Measurements from ENCODE around the gene VAMP2. TPM values are rescaled to one million over a fixed set of nuclear protein-coding genes. Genes with fewer than 3 reads are reported as not detected.

The VAMP2 gene
- total and polyA plus RNA-seq, 2 of the 4 experiments (the other 2 are of a cell fraction), result 2.3 to 33.3 TPM

DNA sequence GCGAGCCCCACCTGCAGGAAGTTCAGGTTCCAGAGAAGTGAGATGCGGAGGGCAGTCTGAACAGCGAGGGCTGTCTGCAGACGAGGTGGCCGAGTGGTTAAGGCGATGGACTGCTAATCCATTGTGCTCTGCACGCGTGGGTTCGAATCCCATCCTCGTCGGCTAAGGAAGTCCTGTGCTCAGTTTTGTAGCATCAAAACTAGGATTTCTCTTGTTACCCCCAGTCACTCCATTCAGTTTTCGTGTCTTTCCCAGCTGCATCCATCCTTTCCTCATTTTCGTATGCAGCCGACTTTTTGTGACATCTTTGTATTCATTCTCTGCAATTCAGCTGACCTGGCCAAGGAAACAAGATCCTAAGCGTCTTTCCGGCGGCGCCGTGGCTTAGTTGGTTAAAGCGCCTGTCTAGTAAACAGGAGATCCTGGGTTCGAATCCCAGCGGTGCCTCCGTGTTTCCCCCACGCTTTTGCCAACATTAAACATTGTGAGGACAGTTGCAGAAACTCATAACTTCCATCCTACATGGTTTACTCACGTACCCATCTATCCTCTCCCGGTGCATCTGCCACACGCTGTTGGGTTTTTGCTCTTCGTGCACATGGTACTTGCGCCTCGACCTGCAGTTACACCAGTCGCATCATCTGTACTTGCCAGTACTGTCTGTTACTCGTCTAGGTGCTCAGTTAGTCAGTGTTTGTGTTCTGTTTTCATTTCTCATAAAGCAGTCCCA, 24.2 kb upstream of the VAMP2 start (continued):
- TF ChIP-seq, protein P1, sequence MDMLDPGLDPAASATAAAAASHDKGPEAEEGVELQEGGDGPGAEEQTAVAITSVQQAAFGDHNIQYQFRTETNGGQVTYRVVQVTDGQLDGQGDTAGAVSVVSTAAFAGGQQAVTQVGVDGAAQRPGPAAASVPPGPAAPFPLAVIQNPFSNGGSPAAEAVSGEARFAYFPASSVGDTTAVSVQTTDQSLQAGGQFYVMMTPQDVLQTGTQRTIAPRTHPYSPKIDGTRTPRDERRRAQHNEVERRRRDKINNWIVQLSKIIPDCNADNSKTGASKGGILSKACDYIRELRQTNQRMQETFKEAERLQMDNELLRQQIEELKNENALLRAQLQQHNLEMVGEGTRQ (IDR thresholded peaks at IDR 0.05; ENCODE audit: low read depth, low read length), result 0 out of 2 replicates have a peak, but pooled peaks have one; percentile 13

DNA sequence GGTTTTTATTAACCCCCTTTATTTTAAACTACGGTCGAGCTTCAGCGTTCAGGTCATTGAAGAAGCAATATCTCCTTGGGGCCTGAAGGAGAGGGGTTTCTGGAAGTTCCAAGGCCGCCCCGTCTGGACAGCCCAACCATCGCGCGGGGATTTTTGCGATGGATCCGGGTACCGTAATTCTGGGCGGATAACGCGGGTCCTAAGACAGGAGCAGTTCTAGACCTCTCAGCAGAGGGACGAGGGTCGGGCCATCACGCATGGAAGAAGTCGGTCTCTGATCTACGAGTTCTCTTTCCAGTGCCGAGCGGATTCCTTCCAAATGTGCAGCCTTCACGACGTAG, 23.7 kb upstream of the VAMP2 start:
- Histone ChIP-seq H3K36me3 (ENCODE audit: control insufficient read depth, insufficient read depth, low read length) (no peaks in the 10 kb centered on the region), H2AFZ (replicated peaks; ENCODE audit: low read length, poor library complexity) (peak overlapping the region; percentile 92), H2AK9ac (replicated peaks; ENCODE audit: low read depth, low read length, poor library complexity) (peak overlapping the region; percentile 13), H2AK5ac (ENCODE audit: low read depth, low read length) (no peak overlapping the region), H3K14ac (replicated peaks; ENCODE audit: low read depth, low read length) (peak overlapping the region; percentile 58), H2BK20ac (ENCODE audit: low read depth, low read length) (no peak overlapping the region), H3K79me1 (ENCODE audit: low read depth in 1 of 2, low read length in 2 of 2) (peaks cover 0 to 16% of the 10 kb centered on the region in 2 experiments; a peak in 2 of 4 replicates), H3K23ac (ENCODE audit: low read depth, low read length) (peak overlapping the region; percentile 25; the same call in 1 of the 2 replicates), H3K27ac (ENCODE audit: insufficient read depth, low read length) (peak overlapping the region; percentile 22), H2BK15ac (ENCODE audit: low read depth, low read length) (no peak overlapping the region), H3K9me1 (ENCODE audit: insufficient read depth, low read length) (peaks cover 12% of the 10 kb centered on the region), H2BK120ac (ENCODE audit: low read depth, low read length) (no peak overlapping the region), H3K18ac (ENCODE audit: low read depth, low read length) (peak overlapping the region; percentile 4; the same call in 1 of the 2 replicates), H3K9me3 (ENCODE audit: control insufficient read depth, insufficient read depth, low read length) (no peaks in the 10 kb centered on the region), H4K5ac (ENCODE audit: low read depth, low read length) (no peak overlapping the region), H3K4me1 (ENCODE audit: control insufficient read depth, insufficient read depth, low read length) (peaks cover 11% of the 10 kb centered on the region), H3K56ac (ENCODE audit: extremely low read depth, insufficient read depth, low read length) (peak overlapping the region; percentile 52; the same call in 1 of the 2 replicates), H4K91ac (ENCODE audit: insufficient read depth, low read depth, low read length) (no peak overlapping the region), H2BK5ac (ENCODE audit: low read depth, low read length, poor library complexity, severe bottlenecking) (peak overlapping the region; percentile 56), H3K9ac (ENCODE audit: low read depth, low read length) (peak overlapping the region; percentile 59), H3K4ac (ENCODE audit: low read depth, low read length) (no peak overlapping the region; the same call in 1 of the 2 replicates), H3K4me3 (ENCODE audit: insufficient read depth, low read depth, low read length) (peak overlapping the region; percentile 50), H4K20me1 (ENCODE audit: insufficient read depth, low read length) (peaks cover 22% of the 10 kb centered on the region), H3K27me3 (ENCODE audit: control insufficient read depth, insufficient read depth, low read length) (no peaks in the 10 kb centered on the region), H3K4me2 (ENCODE audit: low read depth, low read length) (peak overlapping the region; percentile 41), H4K8ac (ENCODE audit: low read depth in 2 of 2, low read length in 2 of 2) (peak overlapping the region in 1 of 2 experiments; percentile 20; a peak in 1 of 4 replicates)
- TF ChIP-seq MAZ (IDR thresholded peaks at IDR 0.05; ENCODE audit: borderline replicate concordance, low read depth, low read length) (0 out of 2 replicates have a peak, but pooled peaks have one; percentile 54), MXI1 (IDR thresholded peaks at IDR 0.05; ENCODE audit: borderline replicate concordance, low read depth, low read length) (no peak)
- TF ChIP-seq, protein P1 (IDR thresholded peaks at IDR 0.05; ENCODE audit: low read depth, low read length), result no peak
- ChIA-PET CTCF (interaction anchor here (1.1 kb wide), 1 partner anchor 36 kb away, joined by 3 read pairs; no protein-coding TSS in a partner anchor), POLR2A (ENCODE audit: unreplicated experiment) (no interaction called here)
- ATAC-seq (ENCODE audit: low read depth), result peak; percentile 0; the same call in 1 of the 2 replicates
- dilution Hi-C loops (cut with HindIII; ENCODE audit: low sequenced_read_pairs, unreplicated experiment), result no loop called here
- intact Hi-C loops (cut with micrococcal nuclease), result loop anchor here (2.0 to 5.0 kb wide), 2 partner anchors 62 to 116 kb away; partner anchors contain the start of gene HES7
- no peak for DNase-seq
- 0% methylated on average over 18 of the region's 23 CpGs; no CpG with 5 or more reads in 1 of the 2 experiments for whole genome bisulfite sequencing, 2 experiments (ENCODE audit: extremely low coverage in 2 of 2, insufficient read length in 1 of 2)
- in situ Hi-C loops (cut with MboI; ENCODE audit: low sequenced_read_pairs), result no loop called here
- BruUV-seq (replicated peaks), result no TSS peak
